ENCODE data around the gene PSAT1.

GRCh38 chr9:78286125-78286524, 10.8 kb upstream of the PSAT1 start:
- no peak for TF ChIP-seq CTCF (IDR thresholded peaks at IDR 0.05)
- TF ChIP-seq POLR2A (IDR thresholded peaks at IDR 0.05) = no peak
